ES-I3 (cell line): ENCODE measurements around the gene RAD18.

ENCODE experiments used
- H3K36me3 ChIP-seq: 2 replicates; pipeline ENCODE4 v1.6.1; 2013; ENCODE audit warnings: mild to moderate bottlenecking, low read length, control low read depth, moderate library complexity; ENCODE audit not compliant: insufficient read depth
- H3K4me1 ChIP-seq: 2 replicates; pipeline ENCODE4 v1.6.1; 2013; ENCODE audit warnings: mild to moderate bottlenecking, control low read depth, low read length; ENCODE audit not compliant: insufficient read depth
- H3K9ac ChIP-seq: 2 replicates; pipeline ENCODE4 v1.6.1; 2013; ENCODE audit warnings: low read depth, mild to moderate bottlenecking, low read length, moderate library complexity
- H3K9me3 ChIP-seq: 2 replicates; pipeline ENCODE4 v1.6.1; 2013; ENCODE audit warnings: mild to moderate bottlenecking, low read length, moderate library complexity; ENCODE audit not compliant: control insufficient read depth, insufficient read depth

RAD18 gene

DNA sequence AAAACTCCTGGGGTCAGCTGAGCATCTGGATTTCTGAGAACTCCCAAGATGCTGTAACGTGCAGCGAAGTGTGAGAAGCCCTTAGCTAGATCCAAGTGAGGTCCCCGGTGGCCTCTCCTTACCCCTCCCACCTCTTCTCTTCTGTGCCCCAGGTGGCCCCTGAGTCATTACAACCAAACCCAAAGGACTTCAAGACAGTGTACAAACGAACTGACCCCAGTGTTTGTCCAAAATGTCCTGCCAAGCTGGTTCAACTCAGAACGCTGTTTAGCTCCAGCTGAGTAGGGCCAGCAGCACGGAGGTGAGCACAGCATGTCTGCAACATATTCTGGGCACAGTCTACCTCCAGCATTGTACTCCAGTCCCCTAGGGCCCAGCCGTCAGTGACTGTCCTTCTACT, 119.9 kb downstream of the RAD18 start:
- no peaks in the 10 kb centered on the region for H3K36me3 ChIP-seq
- no peaks in the 10 kb centered on the region for H3K9me3 ChIP-seq
- peaks cover 14% of the 10 kb centered on the region for H3K4me1 ChIP-seq
- no peak overlapping the region for H3K9ac ChIP-seq

DNA sequence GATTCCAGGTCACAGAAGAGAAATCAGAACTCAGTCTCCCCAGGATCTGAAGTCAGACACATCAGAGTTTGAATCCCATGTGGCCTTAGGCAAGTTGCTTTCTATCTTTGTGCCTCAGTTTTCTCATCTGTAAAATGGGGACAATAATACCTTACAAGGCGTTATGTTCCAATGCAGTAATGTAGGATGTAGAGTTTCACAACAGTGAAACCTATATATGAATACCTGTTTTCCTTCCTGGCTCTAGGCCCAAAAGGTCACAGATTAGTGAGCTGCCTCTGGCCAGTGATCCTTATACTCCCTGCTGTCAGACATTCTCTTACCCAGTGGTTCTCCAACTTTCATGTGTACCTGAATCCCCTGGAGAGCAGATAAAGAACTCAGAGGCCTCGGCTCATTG, 121.0 kb downstream of the RAD18 start:
- H3K4me1 ChIP-seq = peaks cover 14% of the 10 kb centered on the region

DNA sequence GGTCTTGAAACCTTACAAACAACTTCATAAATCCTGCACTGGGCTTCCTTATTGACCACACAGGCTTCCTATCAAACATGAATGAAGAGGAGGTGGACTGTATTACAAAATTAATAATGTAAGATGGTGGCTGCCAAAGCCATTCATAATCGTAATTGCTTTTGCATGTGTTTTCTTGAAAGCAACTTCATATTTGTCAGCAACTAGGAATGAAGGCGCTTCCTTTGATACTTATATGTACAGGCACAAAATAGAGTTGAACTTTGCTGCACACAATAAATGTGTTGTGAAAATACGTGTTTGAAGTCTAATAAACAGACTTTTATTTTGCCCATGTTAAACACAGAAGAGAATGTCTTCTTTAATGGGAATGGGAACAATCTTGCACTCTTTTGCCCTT, 121.8 kb downstream of the RAD18 start:
- no peaks in the 10 kb centered on the region for H3K36me3 ChIP-seq
- no peak overlapping the region for H3K9ac ChIP-seq
- no peaks in the 10 kb centered on the region for H3K9me3 ChIP-seq
- H3K4me1 ChIP-seq = peaks cover 8% of the 10 kb centered on the region

More for the DNA sequence above, 121.0 kb downstream of the RAD18 start:
- H3K9ac ChIP-seq = no peak overlapping the region
- H3K9me3 ChIP-seq = no peaks in the 10 kb centered on the region
- no peaks in the 10 kb centered on the region for H3K36me3 ChIP-seq

GRCh38 chr3:8840556-8840955, 122.7 kb downstream of the RAD18 start:
- no peaks in the 10 kb centered on the region for H3K36me3 ChIP-seq
- H3K9me3 ChIP-seq = no peaks in the 10 kb centered on the region
- no peaks in the 10 kb centered on the region for H3K4me1 ChIP-seq
- H3K9ac ChIP-seq = no peak overlapping the region

- Histone ChIP-seq H3K36me3 (no peaks in the 10 kb centered on the region), H3K9ac (no peak overlapping the region), H3K9me3 (no peaks in the 10 kb centered on the region), H3K4me1 (no peaks in the 10 kb centered on the region)
Measured at GRCh38 chr3:8839607-8840325, 123.5 kb downstream of the RAD18 start.

DNA sequence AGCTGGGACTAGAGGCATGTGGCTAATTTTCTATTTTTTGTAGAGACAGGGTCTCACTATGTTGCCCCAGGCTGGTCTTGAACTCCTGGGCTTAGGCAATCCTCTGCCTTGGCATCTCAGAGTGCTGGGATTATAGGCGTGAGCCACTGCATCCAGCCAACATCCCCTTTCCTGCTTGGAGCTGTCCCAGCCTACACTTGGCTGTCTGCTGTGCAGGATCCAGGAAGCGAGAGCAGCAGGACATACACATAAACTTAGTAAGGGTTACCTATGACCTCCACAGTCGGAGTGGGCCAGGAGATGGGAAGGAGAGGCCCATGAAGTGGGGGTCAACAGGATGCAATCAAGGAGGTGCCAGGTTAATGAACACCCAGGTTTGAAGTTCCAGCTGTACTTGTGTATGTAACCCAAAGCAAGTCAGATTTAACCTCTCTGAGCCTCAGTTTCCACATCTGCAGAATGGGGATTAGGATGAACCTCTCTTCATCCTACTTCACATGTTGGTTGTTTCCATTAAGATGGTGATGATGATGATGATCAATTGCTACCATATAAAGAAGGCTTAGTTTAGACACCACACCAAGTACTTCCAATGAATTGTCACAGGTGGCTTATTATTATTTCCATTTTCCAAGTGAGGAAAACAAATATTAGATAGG, 124.4 kb downstream of the RAD18 start:
- H3K9ac ChIP-seq = no peak overlapping the region
- H3K9me3 ChIP-seq = no peaks in the 10 kb centered on the region
- no peaks in the 10 kb centered on the region for H3K4me1 ChIP-seq
- H3K36me3 ChIP-seq = no peaks in the 10 kb centered on the region

DNA sequence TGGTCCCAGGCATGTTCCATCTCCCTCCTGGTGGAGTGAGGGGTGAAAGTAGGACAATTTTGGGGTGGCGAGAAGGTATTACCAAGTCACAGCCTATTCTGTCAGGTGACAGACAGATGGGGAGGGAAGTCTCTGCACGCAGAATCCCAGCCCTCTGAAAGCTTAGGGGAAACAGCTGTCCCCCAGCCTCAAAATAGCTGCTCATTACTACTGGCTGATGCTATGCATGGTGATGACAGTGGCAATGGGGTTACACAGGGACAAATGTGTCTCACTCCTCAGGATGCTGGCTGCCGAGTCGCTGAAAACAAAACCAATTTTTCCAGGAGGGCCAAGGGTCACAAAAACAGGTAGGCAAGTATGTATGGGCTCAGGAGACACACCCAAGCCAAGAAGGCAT, 125.0 kb downstream of the RAD18 start:
- Histone ChIP-seq H3K9ac (no peak overlapping the region), H3K4me1 (no peaks in the 10 kb centered on the region), H3K9me3 (no peaks in the 10 kb centered on the region), H3K36me3 (no peaks in the 10 kb centered on the region)

GRCh38 chr3:8837162-8837561, 126.1 kb downstream of the RAD18 start:
- Histone ChIP-seq H3K9ac (no peak overlapping the region), H3K36me3 (no peaks in the 10 kb centered on the region), H3K9me3 (no peaks in the 10 kb centered on the region), H3K4me1 (no peaks in the 10 kb centered on the region)

GRCh38 chr3:8836096-8836495, 127.2 kb downstream of the RAD18 start:
- no peaks in the 10 kb centered on the region for H3K36me3 ChIP-seq
- no peak overlapping the region for H3K9ac ChIP-seq
- no peaks in the 10 kb centered on the region for H3K9me3 ChIP-seq
- no peaks in the 10 kb centered on the region for H3K4me1 ChIP-seq

- Histone ChIP-seq H3K4me1 (no peaks in the 10 kb centered on the region), H3K9me3 (no peaks in the 10 kb centered on the region), H3K9ac (no peak overlapping the region), H3K36me3 (no peaks in the 10 kb centered on the region)
Measured at GRCh38 chr3:8835385-8835784, 127.9 kb downstream of the RAD18 start.

DNA sequence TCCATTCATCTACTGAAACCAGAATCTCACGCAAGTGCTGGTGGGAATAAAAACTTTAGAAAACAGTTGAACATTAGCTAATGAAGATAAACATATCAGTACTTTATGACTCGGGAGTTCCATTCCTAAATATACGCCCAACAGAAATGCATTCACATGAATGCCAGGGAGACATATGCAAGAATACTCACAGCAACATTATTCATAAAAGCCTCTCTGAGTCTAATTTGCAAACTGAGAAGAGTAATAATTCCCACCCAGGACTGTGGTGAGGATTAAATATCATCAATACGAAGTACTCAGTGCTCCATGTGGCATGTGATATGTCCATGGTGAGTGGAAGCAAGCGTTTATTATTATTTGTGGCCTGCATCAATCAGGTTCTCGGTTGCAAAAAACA, 128.3 kb downstream of the RAD18 start:
- Histone ChIP-seq H3K4me1 (no peaks in the 10 kb centered on the region), H3K36me3 (no peaks in the 10 kb centered on the region), H3K9ac (no peak overlapping the region), H3K9me3 (no peaks in the 10 kb centered on the region)

DNA sequence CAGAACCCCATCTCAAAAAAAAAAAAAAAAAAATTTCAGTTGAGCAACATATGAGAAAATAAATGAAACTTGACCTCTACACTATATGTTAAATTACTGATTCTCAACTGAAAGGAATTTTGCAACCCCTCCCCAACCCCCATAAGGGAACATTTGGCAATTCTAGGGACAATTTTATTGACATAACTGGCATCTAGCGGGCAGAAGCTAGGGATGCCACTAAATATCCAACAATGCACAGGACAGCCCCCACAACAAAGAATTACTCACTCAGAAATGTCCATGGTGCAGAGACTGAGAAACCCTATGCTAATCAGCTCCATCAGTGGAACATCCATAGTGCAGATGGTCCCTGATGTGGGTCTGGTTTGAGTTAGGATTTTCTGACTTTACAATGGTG, 135.6 kb downstream of the RAD18 start:
- Histone ChIP-seq H3K9ac (no peak overlapping the region), H3K9me3 (no peaks in the 10 kb centered on the region), H3K36me3 (no peaks in the 10 kb centered on the region), H3K4me1 (no peaks in the 10 kb centered on the region)
